Sigmoid colon (tissue), 7 donors: ENCODE results near the gene TYMP. TPM values are rescaled to one million over a fixed set of nuclear protein-coding genes. Genes with fewer than 3 reads are reported as not detected.

Experiments used
- DNase-seq: peaks from one replicate; pipeline ENCODE4 v3.0.0-alpha.2; 2019
- H3K27ac ChIP-seq, 4 donors: fragments of 200-600 bp; sonication (generic); one replicate each; pipeline ENCODE4 v1.5.1; 2016 to 2019; ENCODE audit warnings: mild to moderate bottlenecking in 1 of 4
- H3K27me3 ChIP-seq, 3 donors: fragments of 200-600 bp; sonication (generic); one replicate each; pipeline ENCODE4 v1.5.1; 2019; ENCODE audit warnings: mild to moderate bottlenecking in 1 of 3
- H3K36me3 ChIP-seq, 4 donors: fragments of 200-600 bp; sonication (generic); one replicate each; pipeline ENCODE4 v1.5.1; 2016 to 2019
- H3K4me1 ChIP-seq, 4 donors: fragments of 200-600 bp; sonication (generic); one replicate each; pipeline ENCODE4 v1.5.1; 2017 to 2019
- H3K4me3 ChIP-seq, 4 donors: fragments of 200-600 bp; sonication (generic); one replicate each; pipeline ENCODE4 v1.5.1; 2017 to 2019; ENCODE audit warnings: mild to moderate bottlenecking in 2 of 4, moderate library complexity in 1 of 4
- H3K9me3 ChIP-seq, 4 donors: fragments of 200-600 bp in 3 of 4; sonication (generic) in 3 of 4; one replicate each; pipeline versions ENCODE4 v1.5.1 to v1.6.1; 2013 to 2019
- CTCF ChIP-seq, 4 experiments: fragments of 450-650 bp in 3 of 4; fragments of 200-600 bp in 1 of 4; IDR thresholded peaks; one replicate each; pipeline ENCODE4 v1.5.1; 2016 to 2019; ENCODE audit warnings: antibody characterized with exemption in 4 of 4, mild to moderate bottlenecking in 3 of 4, moderate library complexity in 2 of 4
- EP300 ChIP-seq, 4 donors: sonication (generic); formaldehyde crosslinking; IDR thresholded peaks; one replicate each; pipeline ENCODE4 v1.6.1; 2017; ENCODE audit warnings: antibody characterized with exemption in 4 of 4
- POLR2A ChIP-seq, 2 donors: fragments of 450-650 bp; IDR thresholded peaks; one replicate each; pipeline ENCODE4 v1.6.1; 2016; ENCODE audit warnings: antibody characterized with exemption in 2 of 2, mild to moderate bottlenecking in 2 of 2, moderate library complexity in 2 of 2
- POLR2AphosphoS5 ChIP-seq, 4 donors: sonication (generic); formaldehyde crosslinking; IDR thresholded peaks; one replicate each; pipeline ENCODE4 v1.6.1; 2017; ENCODE audit warnings: antibody characterized with exemption in 4 of 4
- WGBS, 2 donors: extraction: QIAGEN DNeasy Blood & Tissue Kit; methylation state at CpG; one replicate each; pipeline ENCODE4 v1.1.7; 2013; 5-methylcytosine and 5-hydroxymethylcytosine counted together
- intact Hi-C: fragments of 100-400 bp; cut with DNase I; formaldehyde crosslinking; loops from one replicate; pipeline ENCODE4 v1.15.1; 2023
- polyA plus RNA-seq, 3 donors: library from polyadenylated mRNA; stranded (reverse); fragments of 200-250 nt; gene quantifications; one replicate each; pipeline ENCODE4 v1.2.3, GENCODE V29; 2013
- total RNA-seq, 4 donors: library from RNA; depleted of rRNA; stranded (reverse); fragments of >200 nt; gene quantifications; one replicate each; pipeline ENCODE4 v1.1.0, GENCODE V29; 2016
- donor health status: healthy with polysubstance abuse.
- donor health status: Bipolar disorder and iron deficiency.
- donor health status: healthy.

Gene TYMP
- total and polyA plus RNA-seq, 7 donors: 17.4 to 169 (median 23.0) TPM

DNA sequence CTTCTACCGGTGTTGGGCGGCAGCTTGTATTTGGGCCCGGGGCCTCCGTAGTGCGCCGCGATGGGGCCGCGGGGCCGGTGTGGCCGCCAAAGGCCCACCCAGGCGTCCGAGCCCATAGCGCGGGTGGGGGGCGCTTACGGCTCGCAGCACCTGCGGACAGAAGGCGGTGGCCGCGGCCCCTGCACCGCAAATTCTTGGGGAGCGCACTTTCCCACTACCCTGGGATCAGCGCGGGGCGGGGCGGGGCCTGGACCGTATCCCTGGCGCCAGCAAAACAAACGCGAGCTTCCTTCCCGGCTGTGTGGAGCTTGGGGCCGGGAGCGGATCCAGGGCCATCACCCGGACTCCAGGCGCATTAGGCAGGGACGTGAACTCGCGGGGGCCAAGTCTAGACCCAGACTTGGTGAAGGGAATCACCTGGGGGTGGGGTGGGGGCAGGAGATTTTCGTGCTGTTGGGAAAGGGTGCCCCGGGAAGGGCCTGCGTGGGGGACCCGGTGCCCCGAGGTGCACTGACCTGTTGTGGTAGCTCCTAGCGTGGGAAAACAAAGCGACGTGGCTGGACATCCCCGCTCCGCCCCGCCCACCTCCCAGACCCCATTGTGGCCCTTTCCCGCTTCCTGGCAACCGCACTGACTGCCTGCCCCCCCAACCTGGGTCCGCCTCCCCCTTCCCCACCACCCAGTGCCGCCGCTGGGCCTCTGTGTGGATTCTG lies 2.3 kb upstream of the TYMP start:
- no peaks in the 10 kb centered on the region for H3K9me3 ChIP-seq
- H3K27ac ChIP-seq: peak overlapping the region; percentile 73 to 93 (median 81)
- intact Hi-C loops: no loop called here
- peak overlapping the region; percentile 39 to 54 (median 50) for H3K4me3 ChIP-seq
- TF ChIP-seq EP300 (IDR thresholded peaks at IDR 0.05) (no peak), POLR2AphosphoS5 (IDR thresholded peaks at IDR 0.05) (peak; percentile 37 to 63 (median 46)), POLR2A (IDR thresholded peaks at IDR 0.05) (peak in 1 of 2 donors; percentile 8), CTCF (IDR thresholded peaks at IDR 0.05) (no peak)
- H3K4me1 ChIP-seq: peaks cover 0 to 46% (median 35%) of the 10 kb centered on the region in 4 donors
- peak; percentile 92 for DNase-seq
- WGBS, 2 donors: 4% methylated on average over 56 of the region's 56 CpGs
- peaks cover 33 to 84% (median 63%) of the 10 kb centered on the region in 3 donors for H3K27me3 ChIP-seq
- H3K36me3 ChIP-seq: no peaks in the 10 kb centered on the region

- no peaks in the 10 kb centered on the region for H3K9me3 ChIP-seq
- peaks cover 0 to 52% (median 40%) of the 10 kb centered on the region in 4 donors for H3K4me1 ChIP-seq
- peak overlapping the region; percentile 39 to 54 (median 50) for H3K4me3 ChIP-seq
- no peaks in the 10 kb centered on the region for H3K36me3 ChIP-seq
- peaks cover 33 to 79% (median 63%) of the 10 kb centered on the region in 3 donors for H3K27me3 ChIP-seq
- 1% methylated on average over 44 of the region's 44 CpGs for WGBS, 2 donors
- no peak for DNase-seq
- H3K27ac ChIP-seq: peak overlapping the region; percentile 73 to 93 (median 81)
- intact Hi-C loops: no loop called here
- peak in 1 of 4 donors; percentile 5 for TF ChIP-seq POLR2AphosphoS5 (IDR thresholded peaks at IDR 0.05)
- TF ChIP-seq EP300 (IDR thresholded peaks at IDR 0.05): no peak
These were observed 1.7 kb upstream of the TYMP start for GRCh38 chr22:50531546-50531961.

- peaks cover 33 to 74% (median 63%) of the 10 kb centered on the region in 3 donors for H3K27me3 ChIP-seq
- H3K4me3 ChIP-seq: peak overlapping the region; percentile 39 to 54 (median 50)
- peak; percentile 68 to 90 (median 73) for TF ChIP-seq POLR2AphosphoS5 (IDR thresholded peaks at IDR 0.05)
- no peak for TF ChIP-seq CTCF (IDR thresholded peaks at IDR 0.05)
- peak; percentile 44 to 71 for TF ChIP-seq POLR2A (IDR thresholded peaks at IDR 0.05)
- TF ChIP-seq EP300 (IDR thresholded peaks at IDR 0.05): no peak
- intact Hi-C loops: no loop called here
- WGBS, 2 donors: 1 to 2% methylated on average over 53 of the region's 53 CpGs
- H3K36me3 ChIP-seq: no peaks in the 10 kb centered on the region
- peak overlapping the region; percentile 73 to 93 (median 81) for H3K27ac ChIP-seq
- H3K9me3 ChIP-seq: no peaks in the 10 kb centered on the region
- peaks cover 0 to 57% (median 45%) of the 10 kb centered on the region in 4 donors for H3K4me1 ChIP-seq
- DNase-seq: peak; percentile 94
These were observed 1.2 kb upstream of the TYMP start for GRCh38 chr22:50530877-50531545.

DNA sequence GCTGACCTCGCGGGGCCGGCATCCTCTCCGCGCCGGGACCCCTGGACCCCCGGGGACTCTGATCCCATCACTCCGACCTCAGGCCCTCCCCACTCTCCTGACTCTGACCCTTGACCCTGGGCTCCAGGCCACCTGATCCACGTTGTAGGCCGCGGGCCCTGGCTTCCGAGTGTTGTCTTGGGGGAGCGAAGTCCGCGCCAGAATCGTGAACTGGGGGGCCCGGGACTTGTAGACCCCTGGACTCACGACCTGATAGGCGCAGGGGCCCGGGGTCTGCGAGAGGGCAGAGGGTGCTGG lies 716 bp upstream of the TYMP start:
- H3K27me3 ChIP-seq: peaks cover 33 to 69% (median 62%) of the 10 kb centered on the region in 3 donors
- peak overlapping the region; percentile 73 to 93 (median 81) for H3K27ac ChIP-seq
- H3K36me3 ChIP-seq: no peaks in the 10 kb centered on the region
- H3K9me3 ChIP-seq: no peaks in the 10 kb centered on the region
- TF ChIP-seq EP300 (IDR thresholded peaks at IDR 0.05): no peak
- TF ChIP-seq CTCF (IDR thresholded peaks at IDR 0.05): no peak
- no peak for TF ChIP-seq POLR2A (IDR thresholded peaks at IDR 0.05)
- TF ChIP-seq POLR2AphosphoS5 (IDR thresholded peaks at IDR 0.05): no peak
- H3K4me1 ChIP-seq: peaks cover 0 to 61% (median 45%) of the 10 kb centered on the region in 4 donors
- WGBS, 2 donors: 1% methylated on average over 21 of the region's 21 CpGs
- intact Hi-C loops: no loop called here
- peak; percentile 84 for DNase-seq
- peak overlapping the region; percentile 39 to 54 (median 50) for H3K4me3 ChIP-seq

DNA sequence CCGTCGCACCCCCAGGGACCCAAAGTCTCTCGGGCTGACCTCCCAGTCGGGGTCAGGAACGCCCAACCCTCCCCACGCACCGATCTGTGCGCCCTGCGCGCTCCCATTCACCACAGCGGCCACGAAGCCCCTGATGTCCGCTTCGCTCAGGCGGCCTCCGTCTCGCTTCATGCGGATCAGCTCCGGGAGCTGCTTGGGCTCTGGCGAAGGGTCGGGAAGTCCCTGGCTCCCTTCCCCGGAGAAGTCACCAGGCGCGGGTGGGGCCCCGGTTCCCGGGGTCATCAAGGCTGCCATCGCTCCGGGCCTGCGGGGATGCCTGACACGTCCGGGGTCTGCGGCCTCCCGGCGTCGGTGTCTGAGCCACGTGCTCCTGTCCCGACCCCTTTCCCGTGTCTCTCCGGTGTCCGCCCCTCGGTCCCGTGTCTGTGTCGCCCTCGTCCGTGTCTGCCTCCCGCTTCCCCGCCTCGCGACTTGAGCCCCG lies 356 bp downstream of the TYMP start:
- Histone ChIP-seq H3K4me3 (peak overlapping the region; percentile 24 to 54 (median 50)), H3K4me1 (peaks cover 0 to 68% (median 53%) of the 10 kb centered on the region in 4 donors), H3K27me3 (peaks cover 33 to 58% (median 52%) of the 10 kb centered on the region in 3 donors), H3K27ac (peak overlapping the region; percentile 73 to 93 (median 81)), H3K36me3 (no peaks in the 10 kb centered on the region), H3K9me3 (no peaks in the 10 kb centered on the region)
- WGBS, 2 donors: 20 to 23% methylated on average over 50 of the region's 50 CpGs
- no peak for DNase-seq
- no peak for TF ChIP-seq CTCF (IDR thresholded peaks at IDR 0.05)
- TF ChIP-seq POLR2AphosphoS5 (IDR thresholded peaks at IDR 0.05): no peak
- no peak for TF ChIP-seq POLR2A (IDR thresholded peaks at IDR 0.05)
- TF ChIP-seq EP300 (IDR thresholded peaks at IDR 0.05): no peak
- intact Hi-C loops: loop anchor here (5.0 kb wide), 3 partner anchors 33 to 282 kb away; partner anchors contain the start of genes ARSA, SYCE3 and TUBGCP6
